NB4 (cell line): ENCODE results near the gene DRAM1.

Experiments used
- MAX ChIP-seq: IDR thresholded peaks from 2 replicates; pipeline ENCODE4 v1.6.1; 2011; ENCODE audit warnings: low read depth, low read length
- MYC ChIP-seq: IDR thresholded peaks from 2 replicates; pipeline ENCODE4 v1.6.1; 2011; ENCODE audit warnings: low read depth, low read length
- POLR2A ChIP-seq: IDR thresholded peaks from 2 replicates; pipeline ENCODE4 v1.6.1; 2011; ENCODE audit warnings: mild to moderate bottlenecking; ENCODE audit not compliant: insufficient read length; ENCODE audit errors: extremely low read depth
- TF ChIP-seq, protein P1 (sequence below): IDR thresholded peaks from one replicate; pipeline ENCODE4 v1.5.1; 2012; ENCODE audit warnings: low read depth, low read length

DNA sequence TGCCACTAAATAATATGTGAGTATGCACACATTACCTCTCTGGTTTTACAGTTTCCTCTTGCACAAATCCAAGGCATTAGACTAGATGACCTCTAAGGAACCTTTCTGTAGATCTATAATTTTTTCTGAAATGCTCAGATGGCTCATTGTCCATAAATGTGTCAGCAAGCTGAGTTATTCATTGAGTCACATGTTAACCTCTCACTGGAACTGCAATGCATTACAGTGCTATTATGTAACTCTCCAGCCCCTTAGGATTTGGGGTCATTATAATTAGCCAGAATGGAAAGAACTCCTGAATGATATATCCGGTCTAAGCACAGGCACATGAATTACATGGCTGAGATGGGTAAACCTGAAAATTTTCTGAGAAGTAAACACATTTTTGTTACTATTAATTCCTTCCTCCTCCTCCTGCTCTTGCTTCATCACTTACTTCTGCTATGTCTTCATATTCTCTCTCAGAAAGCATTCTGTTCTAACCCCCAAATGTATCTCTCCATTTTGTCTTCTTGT lies 20.3 kb upstream of the DRAM1 start:
- TF ChIP-seq, protein P1, sequence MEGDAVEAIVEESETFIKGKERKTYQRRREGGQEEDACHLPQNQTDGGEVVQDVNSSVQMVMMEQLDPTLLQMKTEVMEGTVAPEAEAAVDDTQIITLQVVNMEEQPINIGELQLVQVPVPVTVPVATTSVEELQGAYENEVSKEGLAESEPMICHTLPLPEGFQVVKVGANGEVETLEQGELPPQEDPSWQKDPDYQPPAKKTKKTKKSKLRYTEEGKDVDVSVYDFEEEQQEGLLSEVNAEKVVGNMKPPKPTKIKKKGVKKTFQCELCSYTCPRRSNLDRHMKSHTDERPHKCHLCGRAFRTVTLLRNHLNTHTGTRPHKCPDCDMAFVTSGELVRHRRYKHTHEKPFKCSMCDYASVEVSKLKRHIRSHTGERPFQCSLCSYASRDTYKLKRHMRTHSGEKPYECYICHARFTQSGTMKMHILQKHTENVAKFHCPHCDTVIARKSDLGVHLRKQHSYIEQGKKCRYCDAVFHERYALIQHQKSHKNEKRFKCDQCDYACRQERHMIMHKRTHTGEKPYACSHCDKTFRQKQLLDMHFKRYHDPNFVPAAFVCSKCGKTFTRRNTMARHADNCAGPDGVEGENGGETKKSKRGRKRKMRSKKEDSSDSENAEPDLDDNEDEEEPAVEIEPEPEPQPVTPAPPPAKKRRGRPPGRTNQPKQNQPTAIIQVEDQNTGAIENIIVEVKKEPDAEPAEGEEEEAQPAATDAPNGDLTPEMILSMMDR: no peak
- TF ChIP-seq POLR2A: no peak
- TF ChIP-seq MYC: peak; percentile 65; the same call in 1 of the 2 replicates
- TF ChIP-seq MAX: peak; percentile 84
